NCI-H1092 treated with DMSO at 0.1 percent for 48 hours (cell line): ENCODE results near the gene CLEC1B.
"Not testable (repeated sequence)": the region's sequence is repeated elsewhere in the genome, so short reads cannot be mapped to it uniquely, and the experiment has no call there.

Experiments
- DNase-seq: peaks from one replicate; lab custom pipeline; 2025; lab: John Stamatoyannopoulos, UW

CLEC1B gene

GRCh38 chr12:9999016-9999415 lies at the start of gene CLEC1B:
CLEC1B (minus strand) TSS chr12:9999121; CDS start chr12:9999100, 21 bp downstream.
- no peak for DNase-seq

GRCh38 chr12:10048526-10048925 lies 49.6 kb upstream of the CLEC1B start:
- no peak for DNase-seq

GRCh38 chr12:10042167-10042566 lies 43.2 kb upstream of the CLEC1B start:
- no peak for DNase-seq

GRCh38 chr12:10033783-10034545 lies 35.0 kb upstream of the CLEC1B start:
- no peak for DNase-seq

- no peak for DNase-seq
Observed at GRCh38 chr12:10031771-10032175, 32.9 kb upstream of the CLEC1B start.

GRCh38 chr12:10031321-10031720 lies 32.4 kb upstream of the CLEC1B start:
- no peak for DNase-seq

GRCh38 chr12:10030446-10030845 lies 31.5 kb upstream of the CLEC1B start, which contains the start of gene CLEC9A:
CLEC9A (plus strand) TSS chr12:10030682; CDS start chr12:10052688, 22,006 bp downstream.
- no peak for DNase-seq

GRCh38 chr12:10027721-10028120 lies 28.8 kb upstream of the CLEC1B start:
- DNase-seq, result no peak

- no peak for DNase-seq
Observed at GRCh38 chr12:10027311-10027710, 28.4 kb upstream of the CLEC1B start.

- not testable (repeated sequence) for DNase-seq
Observed at GRCh38 chr12:10026666-10027065, 27.7 kb upstream of the CLEC1B start.

- no peak for DNase-seq
Observed at GRCh38 chr12:10025236-10025635, 26.3 kb upstream of the CLEC1B start.

GRCh38 chr12:10021342-10021741 lies 22.4 kb upstream of the CLEC1B start:
- no peak for DNase-seq

GRCh38 chr12:10018386-10018785 lies 19.5 kb upstream of the CLEC1B start:
- DNase-seq, result no peak

- DNase-seq, result no peak
Observed at GRCh38 chr12:10016881-10017280, 18.0 kb upstream of the CLEC1B start.

GRCh38 chr12:10015450-10015849 lies 16.5 kb upstream of the CLEC1B start:
- DNase-seq, result no peak

GRCh38 chr12:10012630-10013330 lies 13.9 kb upstream of the CLEC1B start:
- no peak for DNase-seq

- no peak for DNase-seq
Observed at GRCh38 chr12:10001171-10001776, 2.4 kb upstream of the CLEC1B start.

GRCh38 chr12:9992296-9992695 lies 6.6 kb downstream of the CLEC1B start:
- no peak for DNase-seq

GRCh38 chr12:9991876-9992275 lies 7.0 kb downstream of the CLEC1B start:
- no peak for DNase-seq

- DNase-seq, result no peak
Observed at GRCh38 chr12:9980126-9980525, 18.8 kb downstream of the CLEC1B start.

GRCh38 chr12:9977916-9978315 lies 21.0 kb downstream of the CLEC1B start:
- no peak for DNase-seq

GRCh38 chr12:9976626-9977025 lies 22.3 kb downstream of the CLEC1B start:
- not testable (repeated sequence) for DNase-seq

GRCh38 chr12:9975614-9976013 lies 23.3 kb downstream of the CLEC1B start:
- DNase-seq, result no peak
